PC-9 (cell line): Measurements from ENCODE around the gene TFCP2L1.

Experiments
- EZH2 ChIP-seq: fragments of 200-600 bp; sonication (generic); IDR thresholded peaks from 2 replicates; pipeline ENCODE4 v1.8.0; 2017; ENCODE audit warnings: antibody characterized with exemption, low read depth
- TF ChIP-seq, protein P1 (sequence below): fragments of 200-600 bp; sonication (generic); conservative IDR thresholded peaks from 2 replicates; pipeline ENCODE4 v1.6.1; 2017; ENCODE audit warnings: mixed run types, antibody characterized with exemption, mild to moderate bottlenecking, moderate library complexity

DNA sequence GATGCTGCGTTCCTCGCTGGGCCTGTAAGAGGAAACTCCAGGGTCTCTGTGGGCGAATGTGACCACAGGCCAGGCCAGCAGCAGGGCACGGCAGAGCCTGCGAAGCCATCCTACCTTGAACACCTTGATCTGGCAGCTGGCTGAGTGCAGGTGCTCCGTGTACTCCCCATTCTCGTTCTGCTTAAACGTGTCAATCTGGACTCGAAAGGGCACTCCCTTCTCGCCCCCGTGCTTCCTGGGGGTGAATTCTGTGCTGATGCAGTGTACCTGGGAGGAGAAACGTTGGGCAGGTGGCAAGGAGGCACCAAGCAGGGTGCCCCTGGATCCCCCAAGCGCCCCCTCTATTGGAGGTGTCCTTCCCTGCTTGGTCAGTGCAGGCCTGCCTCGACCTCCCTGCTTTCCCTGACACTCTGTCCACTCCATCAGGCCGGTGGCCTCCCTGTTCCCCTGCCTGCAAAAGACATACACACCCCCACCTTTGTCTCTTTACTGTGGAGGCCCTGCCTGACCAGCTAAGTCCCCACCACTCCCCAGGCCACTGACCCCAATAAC is 38.2 kb downstream of the TFCP2L1 start:
- TF ChIP-seq, protein P1, sequence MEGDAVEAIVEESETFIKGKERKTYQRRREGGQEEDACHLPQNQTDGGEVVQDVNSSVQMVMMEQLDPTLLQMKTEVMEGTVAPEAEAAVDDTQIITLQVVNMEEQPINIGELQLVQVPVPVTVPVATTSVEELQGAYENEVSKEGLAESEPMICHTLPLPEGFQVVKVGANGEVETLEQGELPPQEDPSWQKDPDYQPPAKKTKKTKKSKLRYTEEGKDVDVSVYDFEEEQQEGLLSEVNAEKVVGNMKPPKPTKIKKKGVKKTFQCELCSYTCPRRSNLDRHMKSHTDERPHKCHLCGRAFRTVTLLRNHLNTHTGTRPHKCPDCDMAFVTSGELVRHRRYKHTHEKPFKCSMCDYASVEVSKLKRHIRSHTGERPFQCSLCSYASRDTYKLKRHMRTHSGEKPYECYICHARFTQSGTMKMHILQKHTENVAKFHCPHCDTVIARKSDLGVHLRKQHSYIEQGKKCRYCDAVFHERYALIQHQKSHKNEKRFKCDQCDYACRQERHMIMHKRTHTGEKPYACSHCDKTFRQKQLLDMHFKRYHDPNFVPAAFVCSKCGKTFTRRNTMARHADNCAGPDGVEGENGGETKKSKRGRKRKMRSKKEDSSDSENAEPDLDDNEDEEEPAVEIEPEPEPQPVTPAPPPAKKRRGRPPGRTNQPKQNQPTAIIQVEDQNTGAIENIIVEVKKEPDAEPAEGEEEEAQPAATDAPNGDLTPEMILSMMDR = no peak
- TF ChIP-seq EZH2 = no peak
